Activated CD8-positive, alpha-beta T cell treated with anti-CD3 and anti-CD28 coated beads, Interleukin-2, amount 10 ng/mL, durations not matched to agents 7 days and 5 days (primary cell): ENCODE results near the gene PUM2. TPM values are rescaled to one million over a fixed set of nuclear protein-coding genes. Genes with fewer than 3 reads are reported as not detected.
"Not testable (repeated sequence)": the region's sequence is repeated elsewhere in the genome, so short reads cannot be mapped to it uniquely, and the experiment has no call there.

Experiments
- ATAC-seq: fragments of 150-1000 bp; cut with Tn5 transposase; one replicate; pipeline ENCODE4 v1.10.0; 2021; ENCODE audit warnings: moderate library complexity
- CTCF ChIA-PET: fragments of 350-600 bp; sonication (Branson Sonifier 250); formaldehyde crosslinking; loops from one replicate; lab custom pipeline; 2021; ENCODE audit warnings: antibody characterized with exemption; lab: Charles Lee
- POLR2A ChIA-PET: fragments of 350-600 bp; sonication (Branson Sonifier 250); formaldehyde crosslinking; loops from one replicate; lab custom pipeline; 2021; ENCODE audit warnings: antibody characterized with exemption; lab: Charles Lee
- DNase-seq: peaks from one replicate; pipeline ENCODE4 v3.0.0-alpha.2; 2020
- H3K27ac Mint-ChIP-seq: one replicate; pipeline ENCODE4 v1.8.0; 2021; ENCODE audit warnings: mild to moderate bottlenecking, mixed read lengths
- H3K27me3 Mint-ChIP-seq: one replicate; pipeline ENCODE4 v1.8.0; 2021; ENCODE audit warnings: low read depth, mixed read lengths
- H3K36me3 Mint-ChIP-seq: one replicate; pipeline ENCODE4 v1.8.0; 2021; ENCODE audit warnings: low read depth, mixed read lengths
- H3K4me1 Mint-ChIP-seq: one replicate; pipeline ENCODE4 v1.8.0; 2021; ENCODE audit warnings: low read depth, mixed read lengths
- H3K4me3 Mint-ChIP-seq: one replicate; pipeline ENCODE4 v1.8.0; 2021; ENCODE audit warnings: mild to moderate bottlenecking, mixed read lengths
- H3K9me3 Mint-ChIP-seq: one replicate; pipeline ENCODE4 v1.8.0; 2022; ENCODE audit warnings: mixed read lengths; ENCODE audit not compliant: insufficient read depth
- total RNA-seq, 2 experiments: library from RNA; stranded (reverse); gene quantifications; one replicate each; pipeline ENCODE4 v1.2.3, GENCODE V29; 2021

Gene PUM2
- total RNA-seq, 2 experiments from 2014 or later, result 123 to 129 TPM

GRCh38 chr2:20288642-20289340, 61.9 kb downstream of the PUM2 start:
- Mint-ChIP-seq H3K4me1 (no peaks in the 10 kb centered on the region), H3K4me3 (no peak overlapping the region), H3K9me3 (no peaks in the 10 kb centered on the region), H3K36me3 (peaks cover 29% of the 10 kb centered on the region), H3K27ac (no peak overlapping the region), H3K27me3 (no peaks in the 10 kb centered on the region)
- ChIA-PET CTCF (no interaction called here), POLR2A (no interaction called here)
- ATAC-seq (no peak), DNase-seq (no peak)

GRCh38 chr2:20282916-20283592, 67.6 kb downstream of the PUM2 start:
- no peak overlapping the region for H3K4me3 Mint-ChIP-seq
- no peak for ATAC-seq
- H3K27ac Mint-ChIP-seq, result no peak overlapping the region
- H3K36me3 Mint-ChIP-seq, result peaks cover 45% of the 10 kb centered on the region
- H3K4me1 Mint-ChIP-seq, result no peaks in the 10 kb centered on the region
- DNase-seq, result no peak
- ChIA-PET CTCF (interaction anchor here (1.2 to 1.9 kb wide), 5 partner anchors 8 to 58 kb away, joined by 3 to 6 read pairs (median 4); partner anchors contain the start of gene SDC1), POLR2A (no interaction called here)
- H3K9me3 Mint-ChIP-seq, result no peaks in the 10 kb centered on the region
- H3K27me3 Mint-ChIP-seq, result no peaks in the 10 kb centered on the region

GRCh38 chr2:20281876-20282275, 68.8 kb downstream of the PUM2 start:
- Mint-ChIP-seq H3K9me3 (no peaks in the 10 kb centered on the region), H3K4me3 (no peak overlapping the region), H3K27ac (no peak overlapping the region), H3K27me3 (no peaks in the 10 kb centered on the region), H3K36me3 (peaks cover 51% of the 10 kb centered on the region), H3K4me1 (no peaks in the 10 kb centered on the region)
- POLR2A ChIA-PET, result no interaction called here
- CTCF ChIA-PET, result interaction anchor here (1.2 to 1.9 kb wide), 3 partner anchors 9 to 45 kb away, joined by 3 to 6 read pairs (median 4); no protein-coding TSS in a partner anchor
- no peak for DNase-seq
- no peak for ATAC-seq

GRCh38 chr2:20273042-20273441, 77.6 kb downstream of the PUM2 start:
- Mint-ChIP-seq H3K9me3 (no peaks in the 10 kb centered on the region), H3K27me3 (no peaks in the 10 kb centered on the region), H3K27ac (no peak overlapping the region), H3K4me1 (peaks cover under 1% of the 10 kb centered on the region), H3K36me3 (peaks cover 47% of the 10 kb centered on the region), H3K4me3 (no peak overlapping the region)
- DNase-seq (no peak), ATAC-seq (no peak)
- ChIA-PET POLR2A (no interaction called here), CTCF (interaction anchor here (1.7 kb wide), 1 partner anchor 53 kb away, joined by 6 read pairs; no protein-coding TSS in a partner anchor)

- not testable (repeated sequence) for H3K4me3 Mint-ChIP-seq, ATAC-seq, H3K27ac Mint-ChIP-seq, DNase-seq, H3K27me3 Mint-ChIP-seq, H3K9me3 Mint-ChIP-seq
- Mint-ChIP-seq H3K36me3 (peaks cover 51% of the 10 kb centered on the region), H3K4me1 (peaks cover 12% of the 10 kb centered on the region)
- CTCF ChIA-PET, result interaction anchor here (0.9 to 1.6 kb wide), 3 partner anchors 8 to 382 kb away, joined by 3 to 5 read pairs (median 3); no protein-coding TSS in a partner anchor
- POLR2A ChIA-PET, result interaction anchor here (0.8 kb wide), 1 partner anchor 16 kb away, joined by 4 read pairs; no protein-coding TSS in a partner anchor
Observed at GRCh38 chr2:20268317-20268716, 82.3 kb downstream of the PUM2 start.

GRCh38 chr2:20267529-20267928, 83.1 kb downstream of the PUM2 start:
- H3K9me3 Mint-ChIP-seq, result no peaks in the 10 kb centered on the region
- no peak overlapping the region for H3K4me3 Mint-ChIP-seq
- peaks cover 52% of the 10 kb centered on the region for H3K36me3 Mint-ChIP-seq
- H3K4me1 Mint-ChIP-seq, result peaks cover 12% of the 10 kb centered on the region
- H3K27me3 Mint-ChIP-seq, result no peaks in the 10 kb centered on the region
- peak overlapping the region; percentile 18 for H3K27ac Mint-ChIP-seq
- DNase-seq (no peak), ATAC-seq (no peak)
- ChIA-PET CTCF (interaction anchor here (0.9 to 1.6 kb wide), 3 partner anchors 9 to 82 kb away, joined by 3 to 5 read pairs (median 3); no protein-coding TSS in a partner anchor), POLR2A (no interaction called here)

GRCh38 chr2:20264629-20265028, 86.0 kb downstream of the PUM2 start:
- POLR2A ChIA-PET, result no interaction called here
- Mint-ChIP-seq H3K27ac (no peak overlapping the region), H3K4me1 (peaks cover 12% of the 10 kb centered on the region), H3K9me3 (no peaks in the 10 kb centered on the region), H3K36me3 (peaks cover 42% of the 10 kb centered on the region), H3K27me3 (no peaks in the 10 kb centered on the region), H3K4me3 (no peak overlapping the region)
- CTCF ChIA-PET, result interaction anchor here (1.5 to 1.6 kb wide), 2 partner anchors 33 to 62 kb away, joined by 3 to 4 read pairs; no protein-coding TSS in a partner anchor
- ATAC-seq, result no peak
- no peak for DNase-seq

- POLR2A ChIA-PET, result no interaction called here
- Mint-ChIP-seq H3K9me3 (no peaks in the 10 kb centered on the region), H3K4me3 (no peak overlapping the region), H3K27ac (no peak overlapping the region), H3K27me3 (no peaks in the 10 kb centered on the region), H3K4me1 (peaks cover 5% of the 10 kb centered on the region), H3K36me3 (peaks cover 50% of the 10 kb centered on the region)
- CTCF ChIA-PET, result no interaction called here
- DNase-seq (no peak), ATAC-seq (no peak)
Observed at GRCh38 chr2:20257411-20257810, 93.2 kb downstream of the PUM2 start.

- no peak overlapping the region for H3K27ac Mint-ChIP-seq
- H3K4me1 Mint-ChIP-seq, result peaks cover 7% of the 10 kb centered on the region
- no peak overlapping the region for H3K4me3 Mint-ChIP-seq
- DNase-seq, result no peak
- no peaks in the 10 kb centered on the region for H3K9me3 Mint-ChIP-seq
- H3K27me3 Mint-ChIP-seq, result no peaks in the 10 kb centered on the region
- ChIA-PET CTCF (no interaction called here), POLR2A (no interaction called here)
- peaks cover 67% of the 10 kb centered on the region for H3K36me3 Mint-ChIP-seq
- no peak for ATAC-seq
Observed at GRCh38 chr2:20254731-20255130, 95.9 kb downstream of the PUM2 start.

GRCh38 chr2:20250436-20250835, 100.2 kb downstream of the PUM2 start:
- ATAC-seq, result no peak
- CTCF ChIA-PET, result no interaction called here
- peaks cover 7% of the 10 kb centered on the region for H3K4me1 Mint-ChIP-seq
- POLR2A ChIA-PET, result no interaction called here
- H3K27ac Mint-ChIP-seq, result no peak overlapping the region
- no peak overlapping the region for H3K4me3 Mint-ChIP-seq
- no peaks in the 10 kb centered on the region for H3K9me3 Mint-ChIP-seq
- DNase-seq, result no peak
- H3K36me3 Mint-ChIP-seq, result peaks cover 79% of the 10 kb centered on the region
- no peaks in the 10 kb centered on the region for H3K27me3 Mint-ChIP-seq

GRCh38 chr2:20249170-20249569, 101.5 kb downstream of the PUM2 start:
- Mint-ChIP-seq H3K9me3 (no peaks in the 10 kb centered on the region), H3K27ac (no peak overlapping the region), H3K4me1 (peaks cover 7% of the 10 kb centered on the region), H3K36me3 (peaks cover 70% of the 10 kb centered on the region), H3K27me3 (no peaks in the 10 kb centered on the region), H3K4me3 (no peak overlapping the region)
- DNase-seq (no peak), ATAC-seq (no peak)
- POLR2A ChIA-PET, result no interaction called here
- CTCF ChIA-PET, result no interaction called here

- H3K4me1 Mint-ChIP-seq, result peaks cover 3% of the 10 kb centered on the region
- no peaks in the 10 kb centered on the region for H3K27me3 Mint-ChIP-seq
- POLR2A ChIA-PET, result no interaction called here
- CTCF ChIA-PET, result interaction anchor here (1.1 kb wide), 1 partner anchor 30 kb away, joined by 3 read pairs; no protein-coding TSS in a partner anchor
- peaks cover 51% of the 10 kb centered on the region for H3K36me3 Mint-ChIP-seq
- no peak for DNase-seq
- H3K27ac Mint-ChIP-seq, result no peak overlapping the region
- H3K4me3 Mint-ChIP-seq, result no peak overlapping the region
- no peak for ATAC-seq
- no peaks in the 10 kb centered on the region for H3K9me3 Mint-ChIP-seq
Observed at GRCh38 chr2:20247084-20247483, 103.6 kb downstream of the PUM2 start.
